ENCODE measurements around the gene MEPE. TPM values are rescaled to one million over a fixed set of nuclear protein-coding genes. Genes with fewer than 3 reads are reported as not detected.

Gene MEPE
- total and polyA plus RNA-seq, 4 donors, result 0.07 TPM; not detected in 3

- Histone ChIP-seq H3K36me3 (ENCODE audit: control insufficient read depth in 4 of 4, insufficient read depth in 3 of 4, low read depth in 1 of 4, low read length in 3 of 4) (no peaks in the 10 kb centered on the region), H3K27ac (ENCODE audit: low read depth in 1 of 2, low read length in 2 of 2) (no peak overlapping the region), H3K4me3 (ENCODE audit: low read depth in 1 of 3, low read length in 3 of 3) (no peak overlapping the region), H3K4me1 (ENCODE audit: control insufficient read depth in 4 of 4, insufficient read depth in 4 of 4, low read length in 3 of 4) (no peaks in the 10 kb centered on the region), H3K9me3 (ENCODE audit: control insufficient read depth in 4 of 4, low read length in 3 of 4) (no peaks in the 10 kb centered on the region), H3K27me3 (ENCODE audit: control insufficient read depth in 4 of 4, insufficient read depth in 4 of 4, low read length in 3 of 4) (no peaks in the 10 kb centered on the region), H3K9ac (ENCODE audit: low read depth in 1 of 2, low read length in 2 of 2) (no peak overlapping the region)
- 85% methylated on average over 1 of the region's 1 CpG for WGBS
- DNase-seq (ENCODE audit: low spot score), result no peak
- no peak for TF ChIP-seq RAD21 (IDR thresholded peaks at IDR 0.05)
- TF ChIP-seq FOXA1 (IDR thresholded peaks at IDR 0.05), result no peak
- TF ChIP-seq GABPA (IDR thresholded peaks at IDR 0.05 in 1 of 2, conservative IDR thresholded peaks at IDR 0.05 in 1 of 2), result no peak
- TF ChIP-seq EGR1 (IDR thresholded peaks at IDR 0.05; ENCODE audit: low read depth in 2 of 2), result no peak
- no peak for TF ChIP-seq MAX (IDR thresholded peaks at IDR 0.05)
- TF ChIP-seq SP1 (IDR thresholded peaks at IDR 0.05), result no peak
- no peak for TF ChIP-seq HNF4A (conservative IDR thresholded peaks at IDR 0.05)
- TF ChIP-seq TAF1 (conservative IDR thresholded peaks at IDR 0.05), result no peak
Measured at GRCh38 chr4:87881115-87881514, 48.3 kb downstream of the MEPE start.

GRCh38 chr4:87882321-87882720 is 49.6 kb downstream of the MEPE start:
- Histone ChIP-seq H3K4me1 (ENCODE audit: control insufficient read depth in 4 of 4, insufficient read depth in 4 of 4, low read length in 3 of 4) (no peaks in the 10 kb centered on the region), H3K9me3 (ENCODE audit: control insufficient read depth in 4 of 4, low read length in 3 of 4) (no peaks in the 10 kb centered on the region), H3K27me3 (ENCODE audit: control insufficient read depth in 4 of 4, insufficient read depth in 4 of 4, low read length in 3 of 4) (no peaks in the 10 kb centered on the region), H3K27ac (ENCODE audit: low read depth in 1 of 2, low read length in 2 of 2) (no peak overlapping the region), H3K4me3 (ENCODE audit: low read depth in 1 of 3, low read length in 3 of 3) (no peak overlapping the region), H3K9ac (ENCODE audit: low read depth in 1 of 2, low read length in 2 of 2) (no peak overlapping the region), H3K36me3 (ENCODE audit: control insufficient read depth in 4 of 4, insufficient read depth in 3 of 4, low read depth in 1 of 4, low read length in 3 of 4) (no peaks in the 10 kb centered on the region)
- WGBS, result 84% methylated on average over 1 of the region's 1 CpG
- no peak for DNase-seq (ENCODE audit: low spot score)
- TF ChIP-seq RXRA (IDR thresholded peaks at IDR 0.05) (no peak), MAX (IDR thresholded peaks at IDR 0.05) (no peak), REST (IDR thresholded peaks at IDR 0.05) (no peak), HNF4A (conservative IDR thresholded peaks at IDR 0.05) (no peak), GABPA (IDR thresholded peaks at IDR 0.05 in 1 of 2, conservative IDR thresholded peaks at IDR 0.05 in 1 of 2) (no peak), JUND (IDR thresholded peaks at IDR 0.05) (no peak), FOXA1 (IDR thresholded peaks at IDR 0.05) (no peak), NR2F2 (IDR thresholded peaks at IDR 0.05) (no peak), SP1 (IDR thresholded peaks at IDR 0.05) (no peak), TAF1 (conservative IDR thresholded peaks at IDR 0.05) (no peak), CTCF (IDR thresholded peaks at IDR 0.05; ENCODE audit: low read depth, low read length, missing input control) (no peak), RAD21 (IDR thresholded peaks at IDR 0.05) (no peak), FOXA2 (IDR thresholded peaks at IDR 0.05) (no peak), EGR1 (IDR thresholded peaks at IDR 0.05; ENCODE audit: low read depth in 2 of 2) (no peak), ATF3 (IDR thresholded peaks at IDR 0.05) (no peak), HNF4G (IDR thresholded peaks at IDR 0.05) (no peak), YY1 (IDR thresholded peaks at IDR 0.05) (no peak)
